DMS79 (cell line): Measurements from ENCODE around the gene LRPAP1.
"Not testable (repeated sequence)": the region's sequence is repeated elsewhere in the genome, so short reads cannot be mapped to it uniquely, and the experiment has no call there.

Source experiments
- DNase-seq: peaks from one replicate; lab custom pipeline; 2025; lab: John Stamatoyannopoulos, UW

LRPAP1 gene

DNA sequence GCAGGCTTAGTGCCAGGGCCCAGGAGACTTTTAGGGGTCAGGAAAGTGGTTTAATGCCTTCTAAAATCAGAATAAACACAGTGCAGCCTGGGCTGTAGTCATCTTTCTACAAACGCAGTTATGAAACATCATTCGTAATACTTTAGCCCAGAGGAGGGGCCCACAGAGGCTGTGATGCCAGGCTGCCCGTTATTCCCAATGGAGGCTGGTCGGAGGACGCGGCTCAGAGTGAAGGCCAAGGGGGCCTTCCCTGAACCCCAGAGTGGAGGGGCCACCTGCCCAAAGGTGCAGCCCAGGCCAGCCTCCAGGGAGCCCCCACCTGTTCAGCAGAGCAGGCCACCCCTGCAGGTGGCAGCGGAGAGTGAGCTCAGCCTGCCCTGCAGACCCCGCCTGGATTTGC, 29.9 kb upstream of the LRPAP1 start:
- DNase-seq: not testable (repeated sequence)

- DNase-seq: not testable (repeated sequence)
These were observed 28.2 kb upstream of the LRPAP1 start for GRCh38 chr4:3560465-3560864.

GRCh38 chr4:3559381-3560290, 27.4 kb upstream of the LRPAP1 start:
- not testable (repeated sequence) for DNase-seq

DNA sequence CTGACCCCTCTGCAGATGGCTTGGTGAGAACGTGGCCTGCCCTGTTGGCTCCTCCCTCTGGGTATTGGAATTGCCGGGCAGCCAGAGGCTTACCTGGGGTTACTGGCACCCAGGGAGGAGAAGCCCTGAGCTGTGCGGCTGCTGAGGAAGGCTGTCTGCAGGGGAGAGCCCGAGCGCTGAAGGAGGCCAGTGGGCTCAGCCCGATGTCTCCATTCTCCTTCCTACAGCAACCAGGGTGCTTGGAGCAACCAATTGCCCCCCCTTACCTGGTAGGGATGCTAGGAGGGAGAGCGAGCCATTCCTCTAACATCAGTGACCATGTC, 26.3 kb upstream of the LRPAP1 start:
- not testable (repeated sequence) for DNase-seq

GRCh38 chr4:3557676-3558513, 25.7 kb upstream of the LRPAP1 start:
- DNase-seq: not testable (repeated sequence)

- DNase-seq: not testable (repeated sequence)
These were observed 24.9 kb upstream of the LRPAP1 start for GRCh38 chr4:3557088-3557492.

DNA sequence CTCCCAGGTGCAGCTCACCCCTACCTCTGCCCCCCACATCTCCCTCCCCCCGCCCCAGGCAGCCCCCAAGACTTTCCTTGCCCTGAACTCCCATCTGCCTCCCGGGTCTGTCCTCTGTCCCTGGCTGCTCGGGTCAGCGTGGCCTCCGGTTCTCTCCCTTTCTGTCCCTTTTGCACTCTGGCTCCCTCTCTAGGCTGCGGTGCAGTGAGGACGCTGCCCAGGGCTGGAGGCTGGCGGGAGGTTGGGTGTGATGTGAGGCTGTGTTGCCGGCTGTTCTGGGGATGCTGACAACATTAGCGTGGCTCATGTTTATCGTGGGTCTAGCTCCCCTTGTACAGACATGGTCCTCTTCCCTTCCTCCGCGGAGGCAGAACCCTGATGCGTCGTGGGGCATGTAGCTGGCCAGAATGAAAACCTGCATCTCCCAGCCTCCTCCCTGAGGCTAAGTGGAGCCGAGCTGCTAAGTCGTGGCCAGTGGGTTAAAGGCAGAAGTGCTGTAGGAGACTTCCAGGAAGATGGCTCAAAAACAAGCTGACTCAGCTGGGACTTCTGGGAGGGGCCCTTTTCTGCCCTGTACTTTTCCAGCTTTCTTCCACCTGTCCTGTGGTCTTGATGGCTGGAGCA, 24.1 kb upstream of the LRPAP1 start:
- not testable (repeated sequence) for DNase-seq

GRCh38 chr4:3555459-3556070, 23.3 kb upstream of the LRPAP1 start:
- not testable (repeated sequence) for DNase-seq

DNA sequence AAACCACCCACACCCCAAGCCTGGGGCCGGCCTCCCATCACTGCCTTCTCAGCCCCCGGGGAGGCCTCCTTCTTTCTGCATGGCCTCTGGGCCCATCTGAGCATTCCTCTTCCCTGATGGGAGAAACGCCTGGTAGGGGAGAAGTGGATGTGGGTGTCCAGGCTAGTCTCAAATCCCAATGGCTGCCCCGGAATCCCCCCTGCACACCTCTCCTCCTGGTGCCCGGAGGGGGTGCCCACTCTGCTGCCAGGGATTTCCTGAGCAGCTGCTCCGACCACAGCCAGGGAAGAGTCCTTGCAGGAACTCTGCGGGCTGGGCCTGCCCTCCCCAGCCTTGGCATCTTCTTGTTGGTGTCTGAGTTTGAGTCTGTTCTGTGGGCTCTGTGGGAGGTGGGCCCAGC, 19.1 kb upstream of the LRPAP1 start:
- not testable (repeated sequence) for DNase-seq

DNA sequence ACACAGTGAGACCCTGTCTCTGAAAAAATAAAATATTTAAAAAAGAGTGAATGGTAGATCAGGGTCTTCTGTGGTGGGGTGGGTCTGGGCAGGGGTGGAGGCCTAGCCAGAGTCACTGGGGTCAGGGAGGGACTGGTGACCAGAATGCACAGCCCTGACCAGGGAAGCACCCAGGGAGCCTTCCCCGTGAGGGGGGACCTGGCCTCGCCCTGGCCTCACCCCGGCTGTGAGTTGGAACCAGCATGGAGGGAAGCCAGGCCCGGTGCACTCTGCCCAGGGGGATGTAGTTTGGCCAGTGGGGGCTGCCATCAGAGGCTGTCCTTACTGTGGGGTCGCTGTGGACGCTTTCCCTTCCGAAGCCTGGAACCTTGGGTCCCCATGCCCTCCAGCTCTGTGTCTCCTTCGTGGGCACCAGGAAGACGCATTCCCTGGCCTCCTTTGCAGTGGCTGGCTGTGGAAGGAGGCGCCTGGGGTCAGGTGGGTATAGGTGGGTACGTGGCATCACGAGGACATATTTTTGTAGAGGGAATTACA, 18.6 kb upstream of the LRPAP1 start:
- not testable (repeated sequence) for DNase-seq

DNA sequence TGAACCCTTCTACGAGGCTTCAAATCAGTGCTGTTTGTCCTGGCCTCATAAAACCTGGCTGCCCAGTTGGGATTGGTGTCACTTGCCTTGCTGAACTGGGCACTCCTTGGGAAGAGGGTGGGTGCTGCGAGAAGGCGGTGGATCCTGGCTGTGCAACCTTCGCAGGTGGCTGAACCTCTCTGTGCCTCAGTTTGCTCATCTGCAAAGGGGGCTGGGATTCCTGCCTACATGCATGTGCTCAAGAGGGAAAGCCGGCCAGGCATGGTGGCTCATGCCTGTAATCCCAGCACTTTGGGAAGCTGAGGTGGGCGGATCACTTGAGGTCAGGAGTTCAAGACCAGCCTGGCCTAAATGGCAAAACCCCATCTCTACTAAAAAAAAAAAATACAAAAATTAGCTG, 17.8 kb upstream of the LRPAP1 start:
- DNase-seq: not testable (repeated sequence)

DNA sequence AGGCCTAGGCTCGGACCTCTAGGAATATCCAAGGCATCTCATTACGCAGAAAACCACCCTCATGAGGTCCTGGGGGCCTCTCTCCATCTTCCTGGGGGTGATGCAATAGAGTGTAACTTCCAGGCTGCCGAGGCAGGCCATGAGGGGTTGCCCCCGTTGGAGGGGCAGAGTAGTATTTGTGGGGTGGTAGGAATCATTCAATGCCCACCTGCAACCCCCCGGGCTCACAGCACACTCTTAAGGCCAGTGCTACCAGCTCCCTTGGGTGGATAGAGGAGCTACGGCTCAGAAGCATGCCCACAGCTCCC, 17.4 kb upstream of the LRPAP1 start:
- not testable (repeated sequence) for DNase-seq

GRCh38 chr4:3548991-3549693, 16.9 kb upstream of the LRPAP1 start:
- not testable (repeated sequence) for DNase-seq

DNA sequence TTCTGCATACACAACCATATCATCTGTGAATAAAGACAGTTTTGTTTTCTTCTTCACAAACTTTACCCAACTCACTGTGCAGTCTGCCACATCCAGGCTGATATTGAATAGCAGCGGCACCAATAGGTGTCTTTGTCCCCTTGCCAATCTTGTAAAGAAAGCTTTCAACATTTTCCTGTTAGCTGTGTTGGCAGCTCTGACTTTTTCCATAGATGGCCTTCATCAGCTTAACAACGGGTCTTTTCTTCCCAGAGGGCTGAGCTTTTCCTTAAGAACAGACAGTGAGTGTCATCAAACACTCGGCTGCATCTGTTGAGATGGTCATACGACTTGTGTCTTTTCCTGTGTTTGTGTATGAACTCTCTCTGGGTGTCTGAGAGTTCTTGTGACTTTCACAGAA, 14.5 kb upstream of the LRPAP1 start:
- not testable (repeated sequence) for DNase-seq

- DNase-seq: not testable (repeated sequence)
These were observed 13.1 kb upstream of the LRPAP1 start for GRCh38 chr4:3545351-3545750.

DNA sequence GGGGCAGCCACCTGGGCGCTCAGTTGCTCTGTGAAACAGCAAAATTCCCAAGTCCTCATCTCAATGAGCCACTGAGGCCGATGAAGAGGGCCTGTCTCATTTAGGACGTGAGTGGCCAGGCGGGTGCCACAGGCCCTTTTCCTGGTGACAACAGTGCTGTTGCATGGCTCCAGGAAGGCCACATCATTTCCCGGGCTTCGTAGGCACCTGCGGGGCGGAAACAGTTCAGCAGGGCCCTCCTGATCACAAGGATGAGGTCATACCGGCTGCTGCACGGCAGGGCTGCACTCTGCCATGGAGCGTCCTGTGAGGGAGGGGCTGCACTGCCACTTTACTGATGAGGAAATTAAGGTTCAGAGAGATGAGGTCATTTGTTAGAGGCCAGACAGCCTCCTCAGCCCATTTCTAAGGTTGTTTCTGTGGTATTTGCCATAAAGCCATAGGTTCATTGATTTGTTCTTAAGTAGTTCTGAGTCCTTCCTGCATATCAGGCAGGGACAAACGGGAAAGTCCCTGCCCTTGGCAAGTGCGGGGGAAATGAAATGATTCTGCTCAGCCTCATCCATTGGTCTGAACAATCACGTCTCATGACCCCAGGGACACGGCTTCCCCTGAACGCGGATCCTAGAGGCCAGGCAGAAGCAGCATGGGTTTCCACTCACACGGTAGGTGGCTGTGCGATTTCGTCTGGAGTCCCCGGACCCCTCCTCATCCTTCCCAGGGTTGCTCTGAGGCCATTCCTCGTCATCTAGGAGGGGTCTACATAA, 12.2 kb upstream of the LRPAP1 start:
- not testable (repeated sequence) for DNase-seq

GRCh38 chr4:3543415-3543814, 11.2 kb upstream of the LRPAP1 start:
- not testable (repeated sequence) for DNase-seq

GRCh38 chr4:3538906-3539305, 6.7 kb upstream of the LRPAP1 start:
- DNase-seq: not testable (repeated sequence)

GRCh38 chr4:3535812-3536211, 3.6 kb upstream of the LRPAP1 start:
- not testable (repeated sequence) for DNase-seq

DNA sequence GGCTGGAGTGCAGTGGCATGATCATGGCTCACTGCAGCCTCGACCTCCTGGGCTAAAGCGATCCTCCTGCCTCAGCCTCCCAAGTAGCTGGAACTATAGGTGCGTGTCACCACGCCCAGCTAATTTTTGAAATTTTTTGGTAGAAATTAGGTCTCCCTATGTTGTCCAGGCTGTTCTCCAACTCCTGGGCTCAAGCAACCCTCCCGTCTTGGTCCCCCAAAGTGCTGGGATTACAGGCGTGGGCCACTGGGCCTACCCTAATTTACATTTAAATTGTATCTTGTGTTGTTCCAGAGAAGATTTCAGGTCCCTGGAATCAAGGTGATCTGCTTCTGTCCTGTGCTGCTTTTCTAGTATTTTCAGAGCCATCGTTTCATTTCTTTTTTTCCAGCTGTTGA, 1.2 kb upstream of the LRPAP1 start:
- DNase-seq: no peak
